ENCODE results near the gene COBL.

COBL gene

GRCh38 chr7:51344406-51345138, 28.0 kb upstream of the COBL start:
- no peak overlapping the region for H4K91ac ChIP-seq (ENCODE audit: low read depth, low read length, poor library complexity)
- no peak overlapping the region for H3K4ac ChIP-seq (ENCODE audit: low read length)
- H3K27me3 ChIP-seq (ENCODE audit: control insufficient read depth in 3 of 3, insufficient read depth in 3 of 3, low read depth in 1 of 3, low read length in 3 of 3): no peaks in the 10 kb centered on the region
- H2BK120ac ChIP-seq (ENCODE audit: low read depth, low read length): no peak overlapping the region
- H2BK5ac ChIP-seq (ENCODE audit: low read length): no peak overlapping the region
- no peak overlapping the region for H4K8ac ChIP-seq (ENCODE audit: low read depth, low read length)
- no peak overlapping the region for H3K18ac ChIP-seq (ENCODE audit: low read length)
- H2BK15ac ChIP-seq (ENCODE audit: low read length): no peak overlapping the region
- H3K4me1 ChIP-seq (ENCODE audit: control insufficient read depth in 2 of 2, insufficient read depth in 1 of 2, low read depth in 1 of 2, low read length in 2 of 2): no peaks in the 10 kb centered on the region
- no peak overlapping the region for H2AK5ac ChIP-seq (ENCODE audit: low read depth, low read length)
- no peak overlapping the region for H2AFZ ChIP-seq (ENCODE audit: low read length)
- H3K27ac ChIP-seq (replicated peaks; ENCODE audit: low read length): no peak overlapping the region
- H3K36me3 ChIP-seq (replicated peaks in 1 of 2; ENCODE audit: control insufficient read depth in 2 of 2, insufficient read depth in 2 of 2, low read length in 2 of 2): no peaks in the 10 kb centered on the region
- no peaks in the 10 kb centered on the region for H3K79me1 ChIP-seq (ENCODE audit: low read depth, low read length)
- no peaks in the 10 kb centered on the region for H3K9me3 ChIP-seq (replicated peaks in 1 of 2; ENCODE audit: control insufficient read depth in 2 of 2, insufficient read depth in 1 of 2, low read depth in 1 of 2, low read length in 2 of 2)
- no peak overlapping the region for H3K4me2 ChIP-seq (ENCODE audit: insufficient read depth, low read length, poor library complexity, severe bottlenecking)
- no peak overlapping the region for H3K9ac ChIP-seq (ENCODE audit: low read depth, low read length, poor library complexity)
- no peak overlapping the region for H3K23ac ChIP-seq (ENCODE audit: low read depth, low read length, poor library complexity)
- DNase-seq (ENCODE audit: low spot score): no peak
- no peak overlapping the region for H3K4me3 ChIP-seq (ENCODE audit: low read length in 2 of 2)
- no peak overlapping the region for H2BK12ac ChIP-seq (ENCODE audit: low read length)
- no peak overlapping the region for H3K14ac ChIP-seq (ENCODE audit: low read length)
- WGBS, 2 donors (ENCODE audit: extremely low coverage in 2 of 2, insufficient read length in 2 of 2, insufficient replicate concordance in 1 of 2): no CpG with 5 or more reads among the region's 6 CpGs

GRCh38 chr7:51340936-51341335, 24.3 kb upstream of the COBL start:
- DNase-seq (ENCODE audit: low spot score): no peak
- Histone ChIP-seq H3K9me3 (replicated peaks in 1 of 2; ENCODE audit: control insufficient read depth in 2 of 2, insufficient read depth in 1 of 2, low read depth in 1 of 2, low read length in 2 of 2) (no peaks in the 10 kb centered on the region), H4K8ac (ENCODE audit: low read depth, low read length) (no peak overlapping the region), H3K9ac (ENCODE audit: low read depth, low read length, poor library complexity) (no peak overlapping the region), H2BK12ac (ENCODE audit: low read length) (no peak overlapping the region), H2AK5ac (ENCODE audit: low read depth, low read length) (no peak overlapping the region), H3K18ac (ENCODE audit: low read length) (no peak overlapping the region), H2BK5ac (ENCODE audit: low read length) (no peak overlapping the region), H4K91ac (ENCODE audit: low read depth, low read length, poor library complexity) (no peak overlapping the region), H3K79me1 (ENCODE audit: low read depth, low read length) (no peaks in the 10 kb centered on the region), H3K36me3 (replicated peaks in 1 of 2; ENCODE audit: control insufficient read depth in 2 of 2, insufficient read depth in 2 of 2, low read length in 2 of 2) (no peaks in the 10 kb centered on the region), H3K23ac (ENCODE audit: low read depth, low read length, poor library complexity) (no peak overlapping the region), H3K4me1 (ENCODE audit: control insufficient read depth in 2 of 2, insufficient read depth in 1 of 2, low read depth in 1 of 2, low read length in 2 of 2) (no peaks in the 10 kb centered on the region), H3K27ac (replicated peaks; ENCODE audit: low read length) (no peak overlapping the region), H2AFZ (ENCODE audit: low read length) (no peak overlapping the region), H3K4ac (ENCODE audit: low read length) (no peak overlapping the region), H3K27me3 (ENCODE audit: control insufficient read depth in 3 of 3, insufficient read depth in 3 of 3, low read depth in 1 of 3, low read length in 3 of 3) (no peaks in the 10 kb centered on the region), H3K4me2 (ENCODE audit: insufficient read depth, low read length, poor library complexity, severe bottlenecking) (no peak overlapping the region), H2BK15ac (ENCODE audit: low read length) (no peak overlapping the region), H3K4me3 (ENCODE audit: low read length in 2 of 2) (no peak overlapping the region), H2BK120ac (ENCODE audit: low read depth, low read length) (no peak overlapping the region), H3K14ac (ENCODE audit: low read length) (no peak overlapping the region)
- whole genome bisulfite sequencing, 2 donors (ENCODE audit: extremely low coverage in 2 of 2, insufficient read length in 2 of 2, insufficient replicate concordance in 1 of 2): no CpG with 5 or more reads among the region's 6 CpGs

GRCh38 chr7:51340029-51340838, 23.6 kb upstream of the COBL start:
- no peak overlapping the region for H2BK12ac ChIP-seq (ENCODE audit: low read length)
- H4K8ac ChIP-seq (ENCODE audit: low read depth, low read length): no peak overlapping the region
- DNase-seq (ENCODE audit: low spot score): no peak
- H3K23ac ChIP-seq (ENCODE audit: low read depth, low read length, poor library complexity): no peak overlapping the region
- H3K4ac ChIP-seq (ENCODE audit: low read length): no peak overlapping the region
- no peak overlapping the region for H2AFZ ChIP-seq (ENCODE audit: low read length)
- H4K91ac ChIP-seq (ENCODE audit: low read depth, low read length, poor library complexity): no peak overlapping the region
- no peak overlapping the region for H2BK15ac ChIP-seq (ENCODE audit: low read length)
- no peak overlapping the region for H2BK120ac ChIP-seq (ENCODE audit: low read depth, low read length)
- H3K14ac ChIP-seq (ENCODE audit: low read length): no peak overlapping the region
- no peak overlapping the region for H3K18ac ChIP-seq (ENCODE audit: low read length)
- H3K4me2 ChIP-seq (ENCODE audit: insufficient read depth, low read length, poor library complexity, severe bottlenecking): no peak overlapping the region
- H2BK5ac ChIP-seq (ENCODE audit: low read length): no peak overlapping the region
- no peaks in the 10 kb centered on the region for H3K4me1 ChIP-seq (ENCODE audit: control insufficient read depth in 2 of 2, insufficient read depth in 1 of 2, low read depth in 1 of 2, low read length in 2 of 2)
- no peaks in the 10 kb centered on the region for H3K9me3 ChIP-seq (replicated peaks in 1 of 2; ENCODE audit: control insufficient read depth in 2 of 2, insufficient read depth in 1 of 2, low read depth in 1 of 2, low read length in 2 of 2)
- H2AK5ac ChIP-seq (ENCODE audit: low read depth, low read length): no peak overlapping the region
- no peak overlapping the region for H3K4me3 ChIP-seq (ENCODE audit: low read length in 2 of 2)
- WGBS, 2 donors (ENCODE audit: extremely low coverage in 2 of 2, insufficient read length in 2 of 2, insufficient replicate concordance in 1 of 2): no CpG with 5 or more reads among the region's 9 CpGs
- H3K36me3 ChIP-seq (replicated peaks in 1 of 2; ENCODE audit: control insufficient read depth in 2 of 2, insufficient read depth in 2 of 2, low read length in 2 of 2): no peaks in the 10 kb centered on the region
- H3K79me1 ChIP-seq (ENCODE audit: low read depth, low read length): no peaks in the 10 kb centered on the region
- no peak overlapping the region for H3K9ac ChIP-seq (ENCODE audit: low read depth, low read length, poor library complexity)
- no peak overlapping the region for H3K27ac ChIP-seq (replicated peaks; ENCODE audit: low read length)
- H3K27me3 ChIP-seq (ENCODE audit: control insufficient read depth in 3 of 3, insufficient read depth in 3 of 3, low read depth in 1 of 3, low read length in 3 of 3): no peaks in the 10 kb centered on the region

GRCh38 chr7:51335057-51335456, 18.4 kb upstream of the COBL start:
- H2AFZ ChIP-seq (ENCODE audit: low read length): no peak overlapping the region
- H4K91ac ChIP-seq (ENCODE audit: low read depth, low read length, poor library complexity): no peak overlapping the region
- H2BK120ac ChIP-seq (ENCODE audit: low read depth, low read length): no peak overlapping the region
- H3K9me3 ChIP-seq (replicated peaks in 1 of 2; ENCODE audit: control insufficient read depth in 2 of 2, insufficient read depth in 1 of 2, low read depth in 1 of 2, low read length in 2 of 2): no peaks in the 10 kb centered on the region
- no peak overlapping the region for H2AK5ac ChIP-seq (ENCODE audit: low read depth, low read length)
- no peak overlapping the region for H3K14ac ChIP-seq (ENCODE audit: low read length)
- H3K4me3 ChIP-seq (ENCODE audit: low read length in 2 of 2): no peak overlapping the region
- H2BK15ac ChIP-seq (ENCODE audit: low read length): no peak overlapping the region
- H3K36me3 ChIP-seq (replicated peaks in 1 of 2; ENCODE audit: control insufficient read depth in 2 of 2, insufficient read depth in 2 of 2, low read length in 2 of 2): no peaks in the 10 kb centered on the region
- no peak overlapping the region for H4K8ac ChIP-seq (ENCODE audit: low read depth, low read length)
- no CpG with 5 or more reads among the region's 2 CpGs for WGBS, 2 donors (ENCODE audit: extremely low coverage in 2 of 2, insufficient read length in 2 of 2, insufficient replicate concordance in 1 of 2)
- H3K4ac ChIP-seq (ENCODE audit: low read length): no peak overlapping the region
- H2BK5ac ChIP-seq (ENCODE audit: low read length): no peak overlapping the region
- H3K79me1 ChIP-seq (ENCODE audit: low read depth, low read length): no peaks in the 10 kb centered on the region
- no peaks in the 10 kb centered on the region for H3K27me3 ChIP-seq (ENCODE audit: control insufficient read depth in 3 of 3, insufficient read depth in 3 of 3, low read depth in 1 of 3, low read length in 3 of 3)
- H3K27ac ChIP-seq (replicated peaks; ENCODE audit: low read length): no peak overlapping the region
- no peak for DNase-seq (ENCODE audit: low spot score)
- no peak overlapping the region for H3K18ac ChIP-seq (ENCODE audit: low read length)
- no peak overlapping the region for H3K9ac ChIP-seq (ENCODE audit: low read depth, low read length, poor library complexity)
- H3K23ac ChIP-seq (ENCODE audit: low read depth, low read length, poor library complexity): no peak overlapping the region
- H3K4me1 ChIP-seq (ENCODE audit: control insufficient read depth in 2 of 2, insufficient read depth in 1 of 2, low read depth in 1 of 2, low read length in 2 of 2): no peaks in the 10 kb centered on the region
- H2BK12ac ChIP-seq (ENCODE audit: low read length): no peak overlapping the region
- H3K4me2 ChIP-seq (ENCODE audit: insufficient read depth, low read length, poor library complexity, severe bottlenecking): no peak overlapping the region
